HG03064 (cell line): ENCODE results near the gene NDUFA13.

Source experiments
- ATAC-seq: cut with Tn5 transposase; IDR thresholded peaks from one replicate; pipeline ENCODE4 v1.9.1; 2021; ENCODE audit warnings: low read depth; ENCODE audit not compliant: unreplicated experiment

Gene NDUFA13

GRCh38 chr19:19488875-19489690, 26.9 kb upstream of the NDUFA13 start:
- ATAC-seq: no peak

GRCh38 chr19:19489804-19490204, 26.2 kb upstream of the NDUFA13 start:
- no peak for ATAC-seq

- no peak for ATAC-seq
Measured at GRCh38 chr19:19490214-19490968, 25.6 kb upstream of the NDUFA13 start.

DNA sequence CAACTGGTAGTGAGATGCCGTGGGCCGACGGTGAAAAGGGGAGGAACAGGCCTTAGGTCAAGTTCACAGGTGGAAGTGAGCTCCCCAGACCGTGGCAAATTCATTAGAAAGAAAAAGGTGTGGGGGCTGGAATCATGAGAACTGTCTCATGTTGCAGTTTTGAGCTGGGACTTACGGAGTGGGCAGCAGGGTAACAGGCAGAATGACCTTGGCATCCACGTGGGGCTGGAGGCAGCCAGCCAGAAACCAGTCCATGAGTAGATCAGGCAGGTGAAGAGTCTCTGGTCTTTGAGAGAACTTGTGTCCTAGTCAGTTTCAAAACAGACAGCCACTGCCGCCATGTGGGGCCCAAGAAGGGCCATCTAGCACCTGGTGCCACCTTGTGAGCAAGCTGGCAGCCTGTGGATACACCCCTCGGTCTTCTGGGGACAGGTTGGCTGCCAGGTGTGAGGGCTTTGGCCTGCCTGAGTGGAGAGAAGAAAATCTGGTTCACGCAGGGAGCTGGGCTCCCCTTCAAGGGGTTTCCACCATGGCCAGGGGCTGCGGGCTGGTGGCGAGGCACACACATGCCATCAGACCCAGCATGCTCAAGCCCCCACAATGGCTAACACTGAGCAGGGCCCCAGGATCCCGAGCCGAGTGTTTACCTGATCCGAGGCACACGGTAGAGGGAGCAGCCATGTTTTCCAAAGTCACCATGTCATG, 24.6 kb upstream of the NDUFA13 start:
- ATAC-seq: no peak

DNA sequence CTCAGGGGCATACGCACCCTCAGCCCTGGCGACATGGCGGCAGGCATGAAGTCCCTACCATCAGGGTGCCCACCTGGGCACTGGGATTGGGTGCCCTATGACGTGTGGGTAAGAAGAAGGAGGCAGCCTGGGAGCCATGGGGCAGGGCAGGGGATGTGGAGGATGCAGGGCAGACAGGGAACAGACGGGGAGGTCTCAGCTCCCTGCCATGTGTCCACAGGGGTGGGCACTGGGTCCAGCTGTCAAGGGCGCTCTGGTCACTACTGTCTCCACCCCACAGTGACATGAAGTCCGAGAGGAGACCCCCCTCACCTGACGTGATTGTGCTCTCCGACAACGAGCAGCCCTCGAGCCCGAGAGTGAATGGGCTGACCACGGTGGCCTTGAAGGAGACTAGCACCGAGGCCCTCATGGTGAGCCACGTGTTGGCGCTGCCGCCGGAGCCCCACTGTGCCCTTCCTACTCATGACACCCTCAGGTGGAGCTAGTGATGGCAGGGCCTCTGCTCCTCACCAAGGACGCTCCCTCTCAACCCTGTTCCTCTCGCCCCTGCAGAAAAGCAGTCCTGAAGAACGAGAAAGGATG, 23.9 kb upstream of the NDUFA13 start:
- ATAC-seq: no peak

DNA sequence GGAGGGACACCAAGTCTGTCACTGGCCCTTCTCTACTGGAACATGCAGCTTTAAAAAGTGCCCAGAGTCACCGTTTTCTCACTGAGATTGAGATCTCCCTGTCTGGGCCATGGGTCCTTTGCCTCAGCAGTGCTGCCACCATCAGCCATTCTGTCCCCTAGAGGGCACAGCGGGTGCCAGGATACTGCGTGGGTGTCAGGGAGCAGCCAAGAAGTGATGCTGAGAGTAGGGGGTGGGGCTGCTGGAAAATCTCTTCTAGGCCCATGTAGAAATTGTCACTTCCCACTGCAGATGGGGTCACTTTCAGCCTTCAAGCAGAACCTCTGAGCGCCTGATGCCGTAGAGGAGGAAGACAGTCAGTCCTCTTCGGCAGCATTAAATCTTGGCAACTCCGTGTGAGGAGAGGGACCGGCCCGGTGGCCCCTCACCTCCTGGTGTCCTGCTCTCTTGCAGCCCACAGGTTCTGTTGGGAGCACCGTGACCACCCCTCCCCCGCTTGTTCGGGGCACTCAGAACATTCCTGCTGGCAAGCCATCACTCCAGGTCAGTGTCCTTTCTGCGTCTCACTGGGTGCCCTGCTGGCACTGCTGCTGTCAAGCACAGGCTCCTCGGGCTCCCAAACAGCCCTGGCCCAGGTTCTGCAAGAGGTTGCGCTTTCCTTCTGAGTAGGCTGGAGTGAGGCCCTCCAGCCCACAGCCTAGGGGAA, 22.0 kb upstream of the NDUFA13 start:
- ATAC-seq: no peak

DNA sequence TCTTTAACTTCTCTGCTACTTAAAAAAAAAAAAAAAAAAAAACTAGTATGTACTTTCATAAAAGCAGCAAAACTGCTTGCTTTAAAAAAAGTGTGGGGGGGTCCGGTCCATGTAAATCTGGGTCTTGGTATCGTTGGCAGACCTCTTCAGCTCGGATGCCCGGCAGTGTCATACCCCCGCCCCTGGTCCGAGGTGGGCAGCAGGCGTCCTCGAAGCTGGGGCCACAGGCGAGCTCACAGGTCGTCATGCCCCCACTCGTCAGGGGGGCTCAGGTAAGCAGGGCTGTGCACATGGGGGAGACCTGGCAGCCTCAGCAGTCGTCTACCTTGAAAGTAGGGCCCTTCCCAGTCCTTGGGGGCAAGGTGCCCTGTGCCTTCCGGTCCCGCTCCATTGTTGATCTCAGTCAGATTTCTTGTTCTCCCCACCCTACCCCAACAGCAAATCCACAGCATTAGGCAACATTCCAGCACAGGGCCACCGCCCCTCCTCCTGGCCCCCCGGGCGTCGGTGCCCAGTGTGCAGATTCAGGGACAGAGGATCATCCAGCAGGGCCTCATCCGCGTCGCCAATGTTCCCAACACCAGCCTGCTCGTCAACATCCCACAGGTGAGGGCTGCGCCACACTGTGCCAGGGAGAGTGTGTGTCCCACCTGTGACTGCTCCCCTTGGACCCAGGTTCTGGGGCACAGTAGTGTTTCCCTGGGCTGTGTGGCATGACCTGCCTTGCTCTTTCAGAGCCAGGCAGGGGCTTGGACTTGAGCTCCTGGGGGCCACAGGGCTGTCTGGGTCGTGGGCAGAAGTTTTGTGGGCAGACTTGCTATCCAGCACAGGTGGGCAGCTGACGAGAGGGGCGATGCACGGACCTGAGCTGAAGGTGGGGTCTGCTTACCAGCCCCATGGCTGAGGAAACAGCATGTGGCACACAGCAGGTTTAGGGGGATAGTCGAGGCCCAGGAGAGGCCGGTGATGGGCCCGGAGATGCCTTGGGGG, 20.1 kb upstream of the NDUFA13 start:
- no peak for ATAC-seq

DNA sequence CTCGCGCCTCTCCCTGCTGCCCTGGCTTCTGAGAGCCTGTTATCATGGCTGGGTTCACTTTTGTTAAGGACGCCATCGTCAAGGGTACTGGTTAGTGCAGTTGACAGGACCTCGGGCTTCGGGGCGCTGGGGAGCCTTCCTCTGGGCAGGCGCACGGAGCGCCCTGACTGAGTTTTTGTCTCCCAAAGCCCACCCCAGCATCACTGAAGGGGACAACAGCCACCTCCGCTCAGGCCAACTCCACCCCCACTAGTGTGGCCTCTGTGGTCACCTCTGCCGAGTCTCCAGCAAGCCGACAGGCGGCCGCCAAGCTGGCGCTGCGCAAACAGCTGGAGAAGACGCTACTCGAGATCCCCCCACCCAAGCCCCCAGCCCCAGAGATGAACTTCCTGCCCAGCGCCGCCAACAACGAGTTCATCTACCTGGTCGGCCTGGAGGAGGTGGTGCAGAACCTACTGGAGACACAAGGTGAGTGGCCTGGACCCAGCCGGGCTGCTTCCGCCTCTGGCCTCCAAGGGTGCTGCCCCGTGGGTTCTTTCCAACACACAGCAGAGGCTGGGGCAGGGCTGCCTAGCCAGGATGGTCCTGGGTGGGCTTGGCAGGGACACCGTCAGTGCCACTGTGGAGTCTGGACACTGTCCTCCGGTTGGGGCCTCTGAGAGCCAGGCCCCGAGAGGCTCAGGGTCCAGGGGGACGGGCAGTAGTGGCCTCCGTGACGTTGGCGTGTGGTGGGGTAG, 17.6 kb upstream of the NDUFA13 start:
- ATAC-seq: no peak

DNA sequence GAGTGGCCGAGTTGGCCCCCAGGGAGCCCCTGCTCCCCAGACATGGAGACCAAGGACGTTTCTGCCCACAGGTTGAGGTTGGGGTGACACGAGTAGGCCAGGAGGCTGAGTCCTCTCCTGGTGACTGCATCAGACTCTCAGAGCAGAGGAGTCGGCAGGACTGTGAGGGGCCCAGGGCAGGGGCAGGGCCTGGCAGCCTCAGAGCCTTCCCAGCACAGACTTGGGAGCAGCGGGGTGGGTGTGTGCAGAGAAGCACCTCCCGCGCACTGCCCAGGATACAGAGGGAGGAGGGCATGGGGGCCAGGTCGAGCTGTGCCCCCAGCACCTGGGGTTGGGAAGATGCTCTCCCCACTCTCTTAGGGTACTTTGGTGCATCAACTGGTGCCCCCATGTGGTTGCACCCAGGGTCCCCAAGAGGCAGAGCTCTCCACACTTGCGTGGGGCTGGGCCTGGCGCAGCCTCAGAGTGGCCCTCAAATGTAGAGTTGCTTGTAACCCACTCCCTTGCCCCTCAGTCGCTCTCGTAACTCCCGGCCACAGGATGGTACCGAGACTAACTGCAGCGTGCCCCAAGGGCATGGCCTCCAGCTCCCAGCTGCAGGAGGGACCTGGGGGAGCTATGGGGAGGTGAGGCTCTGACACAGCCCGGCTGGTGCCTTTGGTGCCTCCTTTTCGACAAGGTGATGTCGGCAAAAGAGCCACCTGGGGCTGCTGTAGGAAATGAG, 16.6 kb upstream of the NDUFA13 start:
- ATAC-seq: no peak

DNA sequence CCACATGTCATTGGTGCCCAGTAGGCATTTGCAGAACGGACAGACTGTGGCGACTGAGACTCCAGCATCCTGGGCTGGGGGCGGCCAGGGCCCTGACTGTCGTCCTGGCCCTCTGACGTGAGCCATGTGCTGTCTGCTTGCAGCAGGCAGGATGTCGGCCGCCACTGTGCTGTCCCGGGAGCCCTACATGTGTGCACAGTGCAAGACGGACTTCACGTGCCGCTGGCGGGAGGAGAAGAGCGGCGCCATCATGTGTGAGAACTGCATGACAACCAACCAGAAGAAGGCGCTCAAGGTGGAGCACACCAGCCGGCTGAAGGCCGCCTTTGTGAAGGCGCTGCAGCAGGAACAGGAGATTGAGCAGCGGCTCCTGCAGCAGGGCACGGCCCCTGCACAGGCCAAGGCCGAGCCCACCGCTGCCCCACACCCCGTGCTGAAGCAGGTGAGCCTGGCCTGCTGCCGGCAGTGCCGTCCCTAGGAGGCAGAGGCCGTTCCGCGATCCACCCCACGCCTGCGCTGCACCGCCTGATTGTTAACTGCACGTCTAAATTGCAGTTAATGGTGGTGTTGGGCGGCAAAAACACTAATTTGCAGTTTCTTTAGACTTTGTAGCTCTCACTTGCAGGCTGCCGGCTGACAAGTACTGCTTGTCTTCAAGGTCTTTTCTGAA, 14.9 kb upstream of the NDUFA13 start:
- no peak for ATAC-seq

GRCh38 chr19:19501798-19502197, 14.2 kb upstream of the NDUFA13 start:
- ATAC-seq: no peak

DNA sequence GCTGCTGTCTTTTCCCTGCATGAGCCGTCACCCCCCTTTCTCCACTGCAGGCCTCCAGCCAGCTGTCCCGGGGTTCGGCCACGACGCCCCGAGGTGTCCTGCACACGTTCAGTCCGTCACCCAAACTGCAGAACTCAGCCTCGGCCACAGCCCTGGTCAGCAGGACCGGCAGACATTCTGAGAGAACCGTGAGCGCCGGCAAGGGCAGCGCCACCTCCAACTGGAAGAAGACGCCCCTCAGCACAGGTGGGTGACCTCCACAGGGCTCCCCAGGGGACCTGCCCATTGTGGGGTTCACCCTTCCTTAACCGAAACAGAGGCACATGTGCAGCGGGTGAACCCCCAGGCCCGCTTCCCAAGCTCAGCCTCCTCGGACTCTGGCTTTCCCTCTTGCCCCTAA, 13.7 kb upstream of the NDUFA13 start:
- ATAC-seq: no peak

DNA sequence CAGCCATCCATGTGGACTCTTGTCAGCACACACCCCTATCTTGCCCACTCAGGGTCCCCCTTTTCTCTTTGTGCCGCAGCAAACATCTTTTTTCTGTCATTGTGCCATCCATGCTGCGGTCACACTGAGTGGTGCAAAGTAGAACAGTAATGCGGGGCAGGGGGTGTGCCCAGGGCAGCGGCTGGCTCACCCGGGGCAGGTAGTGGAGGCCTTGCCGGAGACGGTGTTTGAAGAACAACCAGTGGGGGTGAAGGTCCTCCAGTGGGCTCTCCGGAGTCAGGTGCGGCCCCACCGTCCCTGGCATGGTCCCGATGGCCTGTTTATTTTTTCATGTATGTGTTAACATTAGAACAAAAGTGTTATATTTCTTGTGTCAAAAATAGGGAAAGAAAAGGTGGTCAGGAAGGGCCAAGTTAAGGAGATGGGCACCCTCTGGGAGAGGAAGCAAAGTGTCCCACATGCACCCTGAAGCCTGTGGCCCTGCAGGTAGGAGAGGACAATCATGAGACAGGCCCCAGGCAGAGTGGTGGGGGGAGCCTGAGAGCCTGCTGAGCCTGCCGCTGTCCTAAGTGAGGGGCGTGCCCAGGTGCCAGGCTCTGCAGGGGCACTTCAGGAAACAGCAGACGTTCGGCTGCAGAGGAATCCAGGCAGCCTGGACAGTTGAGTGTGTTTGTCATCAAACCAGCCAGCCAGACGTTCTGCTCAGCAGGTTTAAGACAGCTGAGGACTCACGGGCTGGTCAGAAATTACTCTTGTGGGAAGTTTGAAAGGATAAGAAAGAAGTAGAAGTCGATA, 13.0 kb upstream of the NDUFA13 start:
- ATAC-seq: no peak

- ATAC-seq: no peak
Measured at GRCh38 chr19:19504754-19505668, 11.0 kb upstream of the NDUFA13 start.

GRCh38 chr19:19505669-19506326, 10.2 kb upstream of the NDUFA13 start:
- ATAC-seq: no peak
